ENCODE results near the gene ILKAP.
A peak's percentile ranks its signal among the peaks of the same experiment; 100 is the strongest.

Gene ILKAP

DNA sequence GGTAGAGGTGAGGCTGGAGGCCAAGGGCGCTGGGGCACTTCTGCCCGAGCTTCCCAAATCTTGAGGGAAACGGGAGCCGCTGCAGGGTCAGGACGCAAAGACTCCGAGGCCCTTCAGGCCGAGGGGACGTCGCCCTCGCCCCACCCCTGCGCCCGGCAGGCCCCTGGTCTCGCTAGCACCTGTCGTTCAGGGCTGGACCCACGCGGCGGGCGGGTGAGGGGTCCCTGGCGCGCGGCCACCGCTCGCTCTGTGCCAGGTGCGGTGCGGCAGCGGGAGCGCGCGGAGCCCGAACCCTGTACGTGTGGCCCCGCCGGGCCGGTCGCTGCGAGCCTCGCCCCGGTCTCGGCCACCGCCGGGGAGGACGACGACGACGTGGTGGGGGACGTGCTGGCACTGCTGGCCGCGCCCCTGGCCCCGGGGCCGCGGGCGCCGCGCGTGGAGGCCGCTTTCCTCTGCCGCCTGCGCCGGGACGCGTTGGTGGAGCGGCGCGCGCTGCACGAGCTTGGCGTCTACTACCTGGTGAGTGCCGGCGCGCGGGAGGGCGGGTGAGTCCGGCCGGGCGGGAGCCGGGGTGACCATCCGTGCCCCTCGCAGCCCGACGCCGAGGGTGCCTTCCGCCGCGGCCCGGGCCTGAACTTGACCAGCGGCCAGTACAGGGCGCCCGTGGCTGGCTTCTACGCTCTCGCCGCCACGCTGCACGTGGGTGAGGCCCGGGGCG, 39.9 kb downstream of the ILKAP start:
- no peak for DNase-seq (ENCODE audit: low read depth)

DNA sequence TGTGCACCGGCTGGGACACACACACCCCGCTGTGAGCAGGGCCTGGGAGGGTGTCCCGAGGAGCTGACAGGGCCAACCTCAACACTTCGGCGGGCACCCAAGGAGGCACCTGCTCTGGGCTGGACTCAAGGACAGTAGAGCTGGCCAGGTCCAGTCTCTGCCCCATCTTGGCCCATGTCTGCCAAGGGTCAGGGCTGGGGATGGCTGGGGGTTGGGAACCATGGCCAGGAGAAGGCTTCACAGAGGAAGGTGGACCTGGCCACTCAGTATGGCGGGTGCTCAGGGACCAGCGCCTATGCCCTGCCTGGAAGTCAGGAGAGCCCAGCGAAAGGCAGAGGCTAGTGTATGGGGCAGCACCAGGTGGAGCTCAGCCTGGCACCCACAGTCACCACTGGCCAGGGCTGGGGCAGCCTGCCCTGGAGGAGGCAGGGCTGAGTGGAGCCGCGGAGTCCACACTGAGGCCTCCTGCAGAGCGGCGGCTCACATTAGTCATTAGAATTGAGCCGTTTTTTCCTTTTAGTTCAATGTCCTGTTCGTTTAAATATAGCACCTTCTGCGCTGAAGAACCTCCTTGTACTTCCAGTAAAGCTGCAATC, 40.6 kb downstream of the ILKAP start:
- DNase-seq (ENCODE audit: low read depth) = peak; percentile 31

DNA sequence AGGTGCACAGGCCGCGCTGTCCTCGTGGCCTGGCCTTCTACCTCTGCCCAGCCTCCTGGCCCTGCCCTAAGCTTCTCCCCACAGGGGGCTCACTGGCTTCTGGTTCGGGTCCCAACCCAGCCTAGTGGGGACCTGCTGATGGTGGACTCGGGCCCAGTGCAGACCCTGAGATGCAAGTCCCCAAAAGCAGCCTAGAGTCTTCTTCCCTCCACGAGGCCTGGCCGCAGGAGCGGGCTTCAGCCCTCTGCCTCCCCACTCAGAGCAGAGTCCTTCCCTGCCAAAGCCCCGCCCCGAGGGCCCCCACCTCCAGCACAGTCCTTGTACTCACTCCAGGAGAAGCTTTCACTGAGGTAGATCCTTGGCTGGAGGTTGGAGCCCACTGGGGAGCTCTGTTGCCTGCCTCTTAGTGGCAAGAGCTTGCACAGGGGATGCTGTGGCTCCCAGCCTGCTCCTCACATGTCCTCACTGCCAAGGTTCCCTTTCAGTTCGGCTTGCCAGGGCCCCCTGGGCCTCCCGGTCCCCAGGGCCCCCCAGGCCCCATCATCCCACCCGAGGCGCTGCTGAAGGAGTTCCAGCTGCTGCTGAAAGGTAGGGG, 41.1 kb downstream of the ILKAP start:
- DNase-seq (ENCODE audit: low read depth) = no peak

GRCh38 chr2:238161291-238162051, 42.0 kb downstream of the ILKAP start:
- DNase-seq (ENCODE audit: low read depth) = no peak

- DNase-seq (ENCODE audit: low read depth) = no peak
Measured at GRCh38 chr2:238160206-238161129, 43.0 kb downstream of the ILKAP start.

DNA sequence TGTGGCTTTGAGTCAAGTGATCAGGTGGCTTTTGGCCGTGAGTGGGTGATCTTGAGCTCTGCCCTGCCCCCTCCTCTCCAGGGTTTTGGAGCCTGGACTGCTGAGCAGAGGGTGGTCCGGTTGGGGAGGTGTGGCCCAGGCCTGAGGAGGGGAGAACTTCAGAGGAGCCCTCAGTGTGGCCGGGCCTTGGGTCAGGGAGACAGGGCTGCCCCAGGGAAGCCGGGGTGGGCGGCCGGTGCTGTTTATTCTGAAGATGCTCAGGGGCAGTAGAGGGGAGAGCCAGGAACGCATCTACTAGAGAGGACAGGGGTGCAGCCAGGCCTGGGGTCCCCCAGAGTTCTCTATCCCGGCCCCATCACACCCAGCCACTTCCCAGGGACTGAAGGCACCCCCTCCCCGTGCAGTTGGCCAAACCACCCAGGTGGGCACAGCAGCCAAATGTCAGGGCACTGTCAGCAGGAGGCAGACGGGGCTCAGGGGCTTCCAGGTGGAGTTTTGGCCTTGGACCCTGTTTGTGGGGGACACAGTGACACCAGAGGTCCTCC, 43.8 kb downstream of the ILKAP start:
- no peak for DNase-seq (ENCODE audit: low read depth)

DNA sequence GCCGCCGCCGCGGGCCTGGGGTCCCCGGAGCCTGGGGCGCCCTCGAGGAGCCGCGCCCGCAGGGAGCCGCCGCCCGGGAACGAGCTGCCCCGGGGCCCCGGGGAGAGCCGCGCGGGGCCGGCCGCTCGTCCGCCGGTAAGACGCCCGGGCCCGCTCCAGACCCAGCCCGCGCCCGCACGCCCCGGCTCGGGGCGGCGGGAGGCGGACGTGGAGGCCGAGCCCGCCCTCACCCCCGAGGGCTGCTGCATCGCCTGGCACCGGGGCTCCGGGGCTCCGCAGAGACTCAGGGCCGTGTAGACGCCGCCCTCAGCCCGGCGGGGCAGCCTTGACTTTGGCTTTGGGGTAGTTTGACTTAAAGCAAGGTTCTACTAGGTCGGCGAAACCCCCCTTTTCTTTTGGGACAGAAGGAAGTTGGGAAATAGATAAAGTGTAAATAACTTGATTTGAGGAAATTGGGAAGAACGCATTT, 44.4 kb downstream of the ILKAP start:
- DNase-seq (ENCODE audit: low read depth) = no peak

- no peak for DNase-seq (ENCODE audit: low read depth)
Measured at GRCh38 chr2:238158509-238159070, 44.9 kb downstream of the ILKAP start, which contains the start of gene ERFE. ERFE (plus strand) TSS chr2:238158970; CDS start chr2:238159008, 38 bp downstream.

GRCh38 chr2:238158018-238158508, 45.4 kb downstream of the ILKAP start:
- DNase-seq (ENCODE audit: low read depth) = no peak

GRCh38 chr2:238157506-238158017, 45.9 kb downstream of the ILKAP start:
- no peak for DNase-seq (ENCODE audit: low read depth)

- DNase-seq (ENCODE audit: low read depth) = no peak
Measured at GRCh38 chr2:238155761-238156694, 47.5 kb downstream of the ILKAP start.

DNA sequence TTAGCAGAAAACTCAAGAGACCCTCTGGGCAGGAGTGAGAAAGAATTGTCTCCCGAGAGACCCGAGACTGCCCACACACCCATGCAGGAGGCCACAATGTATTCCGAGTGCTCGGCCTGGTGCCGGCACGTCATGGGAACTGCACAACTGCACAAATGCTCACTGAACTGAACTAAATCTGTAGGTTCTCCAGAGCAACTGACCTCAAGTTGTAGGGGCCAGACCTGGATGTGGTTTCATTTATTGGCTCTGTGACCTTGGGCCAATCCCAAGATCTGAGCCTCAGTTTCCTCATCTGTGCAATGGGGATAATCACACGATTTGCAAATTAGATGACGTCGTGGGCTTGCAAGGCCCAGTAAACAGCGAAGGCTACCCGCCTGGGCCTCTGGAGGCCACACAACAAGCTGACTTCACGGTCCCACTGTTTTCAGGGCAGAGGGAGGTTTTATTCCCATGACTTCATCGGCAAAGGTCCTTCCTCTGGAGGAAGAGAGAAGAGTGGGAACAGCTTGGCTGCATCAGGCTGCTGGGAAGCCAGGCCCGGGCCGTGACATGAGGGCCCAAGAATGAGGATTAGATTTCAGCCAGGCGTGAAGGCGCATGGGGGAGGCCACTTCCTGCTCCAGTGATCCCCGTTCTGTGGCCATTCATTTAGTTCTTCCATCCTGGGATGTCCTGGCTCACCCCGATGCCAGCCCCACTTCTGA, 48.3 kb downstream of the ILKAP start:
- DNase-seq (ENCODE audit: low read depth) = no peak

- no peak for DNase-seq (ENCODE audit: low read depth)
Measured at GRCh38 chr2:238154570-238154969, 48.9 kb downstream of the ILKAP start.

DNA sequence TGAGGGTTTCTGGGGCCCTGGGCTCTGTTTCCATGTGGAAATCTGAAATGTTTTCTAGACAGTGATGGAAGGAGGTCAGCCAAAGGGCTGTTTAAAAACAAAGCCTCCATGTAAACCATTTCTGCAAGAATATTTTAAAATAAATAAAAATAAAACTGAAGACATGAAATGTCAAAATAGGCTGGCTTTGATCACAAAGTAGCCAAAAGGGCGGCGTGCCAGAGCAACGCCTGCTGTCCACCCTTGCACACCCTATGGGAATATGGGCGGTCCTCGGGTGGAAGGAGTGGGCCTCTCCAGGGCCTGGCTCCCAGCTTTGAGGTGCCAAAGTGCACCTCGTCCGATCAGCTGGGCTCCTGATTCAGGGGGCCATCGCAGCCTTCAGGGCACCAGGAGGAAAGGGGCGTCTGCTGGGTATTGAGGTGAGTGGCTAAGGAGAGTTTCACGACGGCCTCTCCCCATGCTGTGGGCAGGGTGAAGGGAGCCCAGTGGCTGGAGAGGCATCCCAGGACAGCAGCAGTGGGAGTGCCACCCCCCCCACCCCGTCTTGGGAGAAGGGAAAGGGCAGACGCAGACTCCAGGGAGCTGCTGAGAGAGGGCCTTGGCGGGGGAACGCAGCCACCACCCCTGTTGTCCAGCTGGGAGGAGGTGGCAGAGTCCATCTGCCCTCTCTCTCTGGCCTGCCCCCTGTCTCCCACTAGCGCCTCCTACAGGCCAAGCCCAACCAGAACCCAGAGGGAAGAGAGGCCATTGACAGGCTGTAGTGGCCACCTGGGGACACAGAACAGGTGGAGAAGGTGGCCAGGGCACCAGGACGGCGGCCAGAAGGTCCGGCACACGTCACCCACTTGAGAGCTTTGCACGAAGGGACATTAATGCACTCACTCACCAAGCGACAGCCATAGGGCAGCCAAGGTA, 50.5 kb downstream of the ILKAP start:
- DNase-seq (ENCODE audit: low read depth) = no peak

GRCh38 chr2:238151628-238152235, 51.8 kb downstream of the ILKAP start:
- DNase-seq (ENCODE audit: low read depth) = no peak

GRCh38 chr2:238151205-238151604, 52.3 kb downstream of the ILKAP start:
- DNase-seq (ENCODE audit: low read depth) = no peak

DNA sequence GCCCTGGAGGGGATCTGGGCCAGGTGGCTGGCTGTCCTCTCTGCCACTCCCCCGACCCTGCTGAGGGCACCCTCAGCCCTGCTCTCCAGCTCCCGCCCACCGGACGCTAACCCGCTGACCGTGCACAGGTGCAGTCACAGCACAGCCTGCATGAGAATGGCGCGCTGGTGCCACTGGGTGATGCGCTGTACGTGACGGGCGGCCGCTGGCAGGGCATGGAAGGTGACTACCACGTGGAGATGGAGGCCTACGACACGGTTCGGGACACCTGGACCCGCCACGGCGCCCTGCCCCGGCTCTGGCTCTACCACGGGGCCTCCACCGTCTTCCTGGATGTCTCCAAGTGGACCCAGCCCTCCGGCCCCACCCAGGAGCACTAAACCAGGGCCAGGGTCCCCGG, 52.8 kb downstream of the ILKAP start:
- no peak for DNase-seq (ENCODE audit: low read depth)

All from fibroblast of the conjunctiva (primary cell).